Stimulated activated CD4-positive, alpha-beta T cell treated with anti-CD3 and anti-CD28 coated beads, TNF-alpha, amount 100 ng/mL, for 4 hours (primary cell): ENCODE results near the gene LRRC25.

ENCODE experiments used
- DNase-seq, 3 experiments: peaks; one replicate each; pipeline ENCODE4 v3.0.0-alpha.2; 2020; ENCODE audit warnings: low read depth in 3 of 3

The LRRC25 gene

DNA sequence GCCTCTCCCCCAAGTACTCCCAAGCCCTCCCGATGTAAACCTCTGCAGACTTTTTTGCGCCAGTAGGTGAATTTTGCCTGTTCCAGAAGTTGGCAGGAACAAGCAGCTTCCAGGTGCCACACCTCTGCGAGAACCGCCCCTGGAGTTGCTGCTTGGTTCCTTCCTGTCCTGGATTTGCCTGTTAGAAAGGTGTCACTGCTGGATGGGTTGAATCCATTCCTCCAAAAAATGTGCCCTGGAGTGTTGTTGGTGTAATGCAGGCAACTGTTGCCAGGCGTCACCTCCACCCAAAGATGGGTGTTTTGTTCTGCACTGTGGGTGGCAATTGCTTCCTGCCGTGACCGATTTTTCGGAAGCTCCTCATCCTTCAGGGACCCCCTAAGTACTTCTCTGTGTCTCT lies 51.3 kb downstream of the LRRC25 start:
- DNase-seq = no peak

DNA sequence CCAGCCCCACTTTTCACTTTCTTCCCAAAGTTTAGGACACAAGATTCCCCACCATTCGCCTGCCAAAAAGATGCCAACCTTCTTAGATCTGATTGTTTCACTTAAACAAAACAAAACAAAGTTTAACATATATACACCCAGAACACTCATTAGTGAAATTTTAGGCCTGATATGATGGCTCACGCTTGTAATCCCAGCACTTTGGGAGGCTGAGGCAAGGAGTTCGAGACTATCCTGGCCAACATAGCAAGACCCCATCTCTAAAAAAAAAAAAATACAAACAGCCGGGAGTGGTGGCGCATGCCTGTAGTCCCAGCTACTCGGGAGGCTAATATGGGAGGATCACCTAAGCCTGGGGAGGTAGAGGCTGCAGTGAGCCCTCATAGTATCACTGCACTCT lies 52.1 kb downstream of the LRRC25 start:
- no peak for DNase-seq

GRCh38 chr19:18344582-18344950 lies 52.9 kb downstream of the LRRC25 start:
- no peak for DNase-seq

DNA sequence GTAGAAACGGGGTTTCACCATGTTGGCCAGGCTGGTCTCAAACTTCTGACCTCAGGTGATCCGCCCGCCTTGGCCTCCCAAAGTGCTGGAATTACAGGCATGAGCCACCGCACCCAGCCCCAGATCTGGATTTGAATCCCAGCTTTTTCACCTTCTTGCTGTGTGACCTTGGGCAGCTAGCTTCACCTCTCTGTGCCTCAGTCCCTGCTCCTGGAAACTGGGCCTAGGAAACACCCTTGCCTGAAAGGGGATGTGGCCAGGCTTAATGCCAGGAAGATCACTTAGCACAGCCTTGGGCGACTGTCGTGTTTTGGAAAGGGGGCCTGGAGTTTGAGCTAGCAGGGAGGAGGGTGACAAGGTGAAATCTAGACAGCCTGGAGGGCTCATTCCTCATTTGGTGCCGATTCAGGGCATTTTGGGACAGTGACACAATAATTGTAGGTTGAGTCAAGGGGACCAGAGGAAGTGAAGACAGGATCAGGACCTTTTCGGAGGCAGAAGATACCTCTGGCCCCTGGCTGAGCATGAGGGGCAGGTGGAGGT lies 55.3 kb downstream of the LRRC25 start:
- DNase-seq = no peak
